Hepatocyte (in vitro differentiated cells): ENCODE measurements around the gene MYOD1. TPM values are rescaled to one million over a fixed set of nuclear protein-coding genes. Genes with fewer than 3 reads are reported as not detected.

ENCODE experiments used
- DNase-seq: peaks from one replicate; pipeline ENCODE4 v3.0.0-alpha.2; 2016; ENCODE audit warnings: low spot score
- H2AFZ ChIP-seq: fragments of 200-600 bp; sonication (generic); 2 replicates; pipeline ENCODE4 v1.6.0; 2016; ENCODE audit warnings: antibody characterized with exemption, mild to moderate bottlenecking
- H3K27ac ChIP-seq: fragments of 200-600 bp; sonication (generic); 2 replicates; pipeline ENCODE4 v1.5.1; 2016; ENCODE audit warnings: mild to moderate bottlenecking
- H3K27me3 ChIP-seq: fragments of 200-600 bp; sonication (generic); 2 replicates; pipeline ENCODE4 v1.6.1; 2016
- H3K36me3 ChIP-seq: fragments of 200-600 bp; sonication (generic); replicated peaks from 2 replicates; pipeline ENCODE4 v1.5.1; 2016; ENCODE audit warnings: low read depth; ENCODE audit not compliant: insufficient read depth
- H3K4me1 ChIP-seq: fragments of 200-600 bp; sonication (generic); 2 replicates; pipeline ENCODE4 v1.5.1; 2016; ENCODE audit warnings: mild to moderate bottlenecking, moderate library complexity; ENCODE audit not compliant: insufficient read depth
- H3K4me2 ChIP-seq: fragments of 200-600 bp; sonication (generic); 2 replicates; pipeline ENCODE4 v1.6.0; 2016
- H3K4me3 ChIP-seq: fragments of 200-600 bp; sonication (generic); 2 replicates; pipeline ENCODE4 v1.5.1; 2016; ENCODE audit warnings: mild to moderate bottlenecking
- H3K79me2 ChIP-seq: fragments of 200-600 bp; sonication (generic); 2 replicates; pipeline ENCODE4 v1.6.0; 2017; ENCODE audit warnings: mild to moderate bottlenecking
- H3K9me2 ChIP-seq: fragments of 200-600 bp; sonication (generic); replicated peaks from 2 replicates; pipeline ENCODE4 v1.6.0; 2017; ENCODE audit warnings: mild to moderate bottlenecking; ENCODE audit not compliant: insufficient read depth
- H3K9me3 ChIP-seq: fragments of 200-600 bp; sonication (generic); 2 replicates; pipeline ENCODE4 v1.5.1; 2016; ENCODE audit warnings: low read depth, mild to moderate bottlenecking
- H4K20me1 ChIP-seq: fragments of 200-600 bp; sonication (generic); 2 replicates; pipeline ENCODE4 v1.6.0; 2016; ENCODE audit warnings: mild to moderate bottlenecking; ENCODE audit not compliant: insufficient read depth, poor library complexity, severe bottlenecking
- CTCF ChIP-seq: fragments of 200-600 bp; sonication (generic); IDR thresholded peaks from 2 replicates; pipeline ENCODE4 v1.5.1; 2016; ENCODE audit warnings: antibody characterized with exemption, mild to moderate bottlenecking; ENCODE audit not compliant: poor library complexity
- EZH2 ChIP-seq: fragments of 200-600 bp; sonication (generic); IDR thresholded peaks from 2 replicates; pipeline ENCODE4 v1.6.1; 2016; ENCODE audit warnings: antibody characterized with exemption, mild to moderate bottlenecking, borderline replicate concordance
- EZH2phosphoT487 ChIP-seq: fragments of 200-600 bp; sonication (generic); IDR thresholded peaks from one replicate; pipeline ENCODE4 v1.6.1; 2018; ENCODE audit warnings: antibody characterized with exemption, mild to moderate bottlenecking, low read depth, moderate library complexity; ENCODE audit not compliant: unreplicated experiment, severe bottlenecking
- WGBS: methylation state at CpG from one replicate; pipeline ENCODE4 v1.1.6; 2016; ENCODE audit warnings: low lambda C conversion rate; ENCODE audit errors: missing lambda C conversion rate; 5-methylcytosine and 5-hydroxymethylcytosine counted together
- polyA plus RNA-seq: library from polyadenylated mRNA; unstranded; fragments of >200 nt; fragmentation: Nextera tagmentation; extraction: Ambion mirVana; gene quantifications from 2 replicates; pipeline ENCODE4 v1.2.1, GENCODE V29; 2016
- total RNA-seq: library from RNA; depleted of rRNA; stranded (reverse); fragments of >200 nt; gene quantifications from 2 replicates; pipeline ENCODE4 v1.2.3, GENCODE V29; 2014

The MYOD1 gene
- total and polyA plus RNA-seq, 2 experiments from 2014 or later: not detected

GRCh38 chr11:17733261-17733660 is 13.9 kb downstream of the MYOD1 start:
- Histone ChIP-seq H3K36me3 (no peaks in the 10 kb centered on the region), H3K4me2 (no peak overlapping the region), H3K4me1 (no peaks in the 10 kb centered on the region), H3K4me3 (no peak overlapping the region), H3K79me2 (no peaks in the 10 kb centered on the region), H4K20me1 (no peaks in the 10 kb centered on the region), H3K27me3 (peaks cover 64% of the 10 kb centered on the region), H3K9me3 (no peaks in the 10 kb centered on the region), H3K27ac (no peak overlapping the region), H2AFZ (no peak overlapping the region), H3K9me2 (no peaks in the 10 kb centered on the region)
- TF ChIP-seq EZH2 (no peak), CTCF (no peak)
- DNase-seq: no peak
- 86% methylated on average over 4 of the region's 4 CpGs for WGBS

GRCh38 chr11:17734418-17734911 is 15.1 kb downstream of the MYOD1 start, which contains the start of gene KCNC1:
Gene KCNC1 (plus strand): TSS chr11:17734781. CDS start chr11:17736003, 1,222 bp downstream.
- DNase-seq: peak; percentile 78
- H3K27me3 ChIP-seq: peaks cover 64% of the 10 kb centered on the region
- no peak for TF ChIP-seq EZH2phosphoT487
- TF ChIP-seq EZH2: no peak
- TF ChIP-seq CTCF: no peak

GRCh38 chr11:17734986-17735817 is 15.8 kb downstream of the MYOD1 start:
- H3K4me1 ChIP-seq: no peaks in the 10 kb centered on the region
- H3K9me3 ChIP-seq: no peaks in the 10 kb centered on the region
- H4K20me1 ChIP-seq: no peaks in the 10 kb centered on the region
- peak; percentile 93 for DNase-seq
- peak overlapping the region; percentile 93 for H3K4me2 ChIP-seq
- peak overlapping the region; percentile 7 for H3K4me3 ChIP-seq
- WGBS: under 1% methylated on average over 17 of the region's 73 CpGs
- H3K27ac ChIP-seq: no peak overlapping the region
- TF ChIP-seq EZH2: no peak
- TF ChIP-seq CTCF: no peak
- no peak for TF ChIP-seq EZH2phosphoT487
- H2AFZ ChIP-seq: no peak overlapping the region
- no peaks in the 10 kb centered on the region for H3K36me3 ChIP-seq
- peaks cover 68% of the 10 kb centered on the region for H3K27me3 ChIP-seq
- no peaks in the 10 kb centered on the region for H3K79me2 ChIP-seq
- H3K9me2 ChIP-seq: no peaks in the 10 kb centered on the region

More at GRCh38 chr11:17734418-17734911, 15.1 kb downstream of the MYOD1 start, which contains the start of gene KCNC1:
- H3K4me1 ChIP-seq: no peaks in the 10 kb centered on the region
- H3K36me3 ChIP-seq: no peaks in the 10 kb centered on the region
- H3K27ac ChIP-seq: no peak within 1 kb of the TSS
- H3K79me2 ChIP-seq: no peaks in the 10 kb centered on the region
- H3K9me3 ChIP-seq: no peaks in the 10 kb centered on the region
- H4K20me1 ChIP-seq: no peaks in the 10 kb centered on the region
- H3K4me3 ChIP-seq: peak within 1 kb of the TSS; percentile 42
- peak within 1 kb of the TSS; percentile 93 for H3K4me2 ChIP-seq
- no peaks in the 10 kb centered on the region for H3K9me2 ChIP-seq
- WGBS: 3% methylated on average over 15 of the region's 66 CpGs
- H2AFZ ChIP-seq: no peak within 1 kb of the TSS
